ENCODE data around the gene SETD1A.
"Not testable (repeated sequence)": the region's sequence is repeated elsewhere in the genome, so short reads cannot be mapped to it uniquely, and the experiment has no call there.

Gene SETD1A

GRCh38 chr16:30929167-30929566, 28.4 kb upstream of the SETD1A start:
- DNase-seq = no peak

- DNase-seq = no peak
Observed at GRCh38 chr16:30930160-30930571, 27.4 kb upstream of the SETD1A start.

- DNase-seq = no peak
Observed at GRCh38 chr16:30931068-30931650, 26.4 kb upstream of the SETD1A start.

GRCh38 chr16:30934827-30935557, 22.6 kb upstream of the SETD1A start:
- DNase-seq = peak; percentile 36

GRCh38 chr16:30937692-30938091, 19.9 kb upstream of the SETD1A start:
- no peak for DNase-seq

GRCh38 chr16:30939571-30939970, 18.0 kb upstream of the SETD1A start:
- DNase-seq = not testable (repeated sequence)

- peak; percentile 66 for DNase-seq
Observed at GRCh38 chr16:30941600-30942425, 15.7 kb upstream of the SETD1A start.

- DNase-seq = no peak
Observed at GRCh38 chr16:30942426-30942806, 15.1 kb upstream of the SETD1A start.

- DNase-seq = no peak
Observed at GRCh38 chr16:30944352-30944751, 13.2 kb upstream of the SETD1A start.

- DNase-seq = no peak
Observed at GRCh38 chr16:30946671-30947540, 10.6 kb upstream of the SETD1A start.

- no peak for DNase-seq
Observed at GRCh38 chr16:30947541-30947858, 10.1 kb upstream of the SETD1A start.

- DNase-seq = peak; percentile 98
Observed at GRCh38 chr16:30947859-30948666, 9.5 kb upstream of the SETD1A start.

- peak; percentile 51 for DNase-seq
Observed at GRCh38 chr16:30948667-30949649, 8.6 kb upstream of the SETD1A start, which contains the start of gene ORAI3. TSS of gene ORAI3 (plus strand) at chr16:30949068. CDS start at chr16:30949290, 222 bp downstream.

GRCh38 chr16:30949650-30950515, 7.7 kb upstream of the SETD1A start:
- DNase-seq = peak; percentile 34

GRCh38 chr16:30950516-30951065, 7.0 kb upstream of the SETD1A start:
- DNase-seq = no peak

GRCh38 chr16:30951193-30951592, 6.4 kb upstream of the SETD1A start:
- no peak for DNase-seq

- DNase-seq = no peak
Observed at GRCh38 chr16:30951750-30952149, 5.8 kb upstream of the SETD1A start.

- no peak for DNase-seq
Observed at GRCh38 chr16:30953111-30953510, 4.4 kb upstream of the SETD1A start.

- peak; percentile 78 for DNase-seq
Observed at GRCh38 chr16:30953511-30954124, 3.9 kb upstream of the SETD1A start.

Data from fibroblast of skin of scalp (primary cell).